Measurements from ENCODE around the gene RNASEH1.

DNA sequence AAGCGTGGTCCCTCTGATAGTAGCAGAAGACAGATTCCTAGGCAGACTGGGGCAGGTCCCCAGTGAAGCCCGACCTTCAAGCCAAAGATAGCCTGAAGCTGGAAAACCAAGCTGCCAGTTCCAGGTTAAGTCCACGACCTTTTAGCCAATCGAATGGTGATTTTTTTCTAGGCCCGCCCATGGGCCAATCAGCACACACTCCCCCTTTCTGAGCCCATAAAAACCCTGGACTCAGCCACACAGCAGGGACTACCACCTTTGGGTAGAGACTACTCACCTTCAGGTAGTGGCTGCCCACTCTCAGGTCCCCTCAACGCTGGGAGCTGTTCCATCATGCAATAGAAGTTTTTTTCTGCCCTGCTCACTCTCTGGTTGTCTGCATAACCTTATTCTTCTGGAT is 24.3 kb downstream of the RNASEH1 start:
- TF ChIP-seq, protein P1, sequence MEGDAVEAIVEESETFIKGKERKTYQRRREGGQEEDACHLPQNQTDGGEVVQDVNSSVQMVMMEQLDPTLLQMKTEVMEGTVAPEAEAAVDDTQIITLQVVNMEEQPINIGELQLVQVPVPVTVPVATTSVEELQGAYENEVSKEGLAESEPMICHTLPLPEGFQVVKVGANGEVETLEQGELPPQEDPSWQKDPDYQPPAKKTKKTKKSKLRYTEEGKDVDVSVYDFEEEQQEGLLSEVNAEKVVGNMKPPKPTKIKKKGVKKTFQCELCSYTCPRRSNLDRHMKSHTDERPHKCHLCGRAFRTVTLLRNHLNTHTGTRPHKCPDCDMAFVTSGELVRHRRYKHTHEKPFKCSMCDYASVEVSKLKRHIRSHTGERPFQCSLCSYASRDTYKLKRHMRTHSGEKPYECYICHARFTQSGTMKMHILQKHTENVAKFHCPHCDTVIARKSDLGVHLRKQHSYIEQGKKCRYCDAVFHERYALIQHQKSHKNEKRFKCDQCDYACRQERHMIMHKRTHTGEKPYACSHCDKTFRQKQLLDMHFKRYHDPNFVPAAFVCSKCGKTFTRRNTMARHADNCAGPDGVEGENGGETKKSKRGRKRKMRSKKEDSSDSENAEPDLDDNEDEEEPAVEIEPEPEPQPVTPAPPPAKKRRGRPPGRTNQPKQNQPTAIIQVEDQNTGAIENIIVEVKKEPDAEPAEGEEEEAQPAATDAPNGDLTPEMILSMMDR (IDR thresholded peaks at IDR 0.05; ENCODE audit: low read depth, low read length, poor library complexity, severe bottlenecking) = no peak
- TF ChIP-seq EZH2phosphoT487 (IDR thresholded peaks at IDR 0.05; ENCODE audit: borderline replicate concordance, low read length) = no peak

Measured in DOHH2 (cell line).